ENCODE results near the gene PRICKLE4.

Gene PRICKLE4, protein sequence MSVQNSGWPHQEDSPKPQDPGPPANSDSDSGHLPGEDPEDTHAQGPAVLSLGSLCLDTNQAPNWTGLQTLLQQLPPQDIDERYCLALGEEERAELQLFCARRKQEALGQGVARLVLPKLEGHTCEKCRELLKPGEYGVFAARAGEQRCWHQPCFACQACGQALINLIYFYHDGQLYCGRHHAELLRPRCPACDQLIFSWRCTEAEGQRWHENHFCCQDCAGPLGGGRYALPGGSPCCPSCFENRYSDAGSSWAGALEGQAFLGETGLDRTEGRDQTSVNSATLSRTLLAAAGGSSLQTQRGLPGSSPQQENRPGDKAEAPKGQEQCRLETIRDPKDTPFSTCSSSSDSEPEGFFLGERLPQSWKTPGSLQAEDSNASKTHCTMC

DNA sequence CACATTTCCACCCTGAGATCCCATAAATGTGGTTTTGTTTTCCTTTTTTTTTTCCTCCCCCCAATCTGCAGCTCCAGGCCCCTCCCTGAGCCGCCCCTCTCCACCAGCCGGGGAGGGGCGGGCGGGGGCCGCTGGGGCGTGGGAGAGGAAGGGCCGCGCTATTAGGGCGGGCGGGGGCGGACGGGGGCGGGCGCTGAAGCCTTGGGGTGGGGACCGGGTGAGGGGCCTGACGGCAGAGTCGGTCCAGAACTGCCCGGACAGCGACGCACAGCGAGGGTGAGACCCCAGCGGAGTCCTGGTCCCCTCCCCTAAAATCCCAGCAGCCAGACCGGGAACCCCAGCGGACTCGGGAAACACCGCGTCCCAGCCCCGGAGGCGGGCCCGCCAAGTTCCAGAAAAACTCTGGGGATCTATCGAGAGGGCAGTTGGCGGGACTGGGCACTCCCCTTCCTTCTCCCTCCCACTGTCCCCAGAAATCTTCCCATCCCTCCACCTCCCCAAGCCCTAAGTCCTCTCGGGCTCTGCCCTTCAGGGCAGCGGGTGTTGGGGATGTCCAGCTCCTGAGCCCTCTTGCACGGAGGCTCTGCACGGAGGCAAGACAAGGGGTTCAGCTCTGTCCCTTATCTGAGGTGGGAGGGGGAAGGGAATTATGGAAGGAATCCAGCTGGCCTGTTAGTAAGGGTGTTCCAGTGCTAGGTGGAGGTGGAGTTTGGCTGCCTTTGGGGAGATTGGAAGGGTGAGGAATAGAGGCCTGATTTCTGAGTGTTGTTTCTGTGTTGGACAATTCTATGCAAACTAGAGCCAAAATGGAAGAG is at the start of gene PRICKLE4:
Gene PRICKLE4, plus strand, starts transcription at position 232 of the 815 bp plus-strand sequence. CDS start 2,692 bp downstream, outside the sequence.
- DNase-seq (ENCODE audit: insufficient read length, low spot score) (no peak), FAIRE-seq (no peak)

DNA sequence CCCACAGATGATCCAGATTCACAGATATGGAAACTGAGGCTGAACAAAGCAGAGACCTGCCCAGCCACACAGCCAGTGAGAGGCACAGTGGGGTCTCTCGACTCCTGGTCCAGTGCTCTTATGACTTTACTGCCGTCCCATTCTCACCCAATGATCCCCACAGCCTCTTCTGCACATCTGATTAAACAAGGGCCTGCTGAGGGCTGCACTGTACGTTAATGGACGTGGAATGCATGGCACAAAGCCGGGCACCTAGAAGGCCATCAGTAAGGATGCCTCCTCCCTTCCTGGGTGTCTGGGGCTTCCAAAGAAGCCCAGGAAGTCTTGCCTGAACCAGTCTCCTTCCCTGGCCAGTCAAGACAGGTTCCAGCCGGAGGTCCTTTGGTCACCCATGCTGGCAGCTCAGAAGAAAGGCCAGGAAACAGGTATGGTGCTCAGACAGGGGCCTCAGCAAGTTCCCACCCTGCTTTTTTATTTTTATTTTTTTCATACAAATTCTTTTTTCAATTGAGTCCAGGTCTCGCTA is 49.0 kb upstream of the PRICKLE4 start:
- DNase-seq (ENCODE audit: insufficient read length, low spot score): no peak
- no peak for FAIRE-seq

DNA sequence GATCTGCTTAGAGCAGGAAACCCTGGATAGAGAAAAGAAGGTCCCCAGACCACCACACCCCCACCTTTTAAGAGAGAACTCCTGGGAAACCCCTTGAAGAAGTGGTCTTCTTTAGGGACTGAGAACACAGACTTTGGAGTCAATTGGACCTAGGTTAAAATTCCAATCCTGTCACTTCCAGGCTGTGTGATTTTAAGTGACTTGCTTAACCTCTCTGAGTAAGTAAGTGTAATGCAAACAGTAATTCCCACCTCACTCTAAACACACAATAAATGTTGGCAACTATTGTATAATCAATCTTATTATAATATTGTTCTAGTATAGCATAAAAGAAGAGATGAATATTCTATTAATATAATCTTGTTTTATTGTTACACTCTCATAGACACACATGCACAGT is 48.4 kb upstream of the PRICKLE4 start:
- DNase-seq (ENCODE audit: insufficient read length, low spot score): no peak
- no peak for FAIRE-seq

DNA sequence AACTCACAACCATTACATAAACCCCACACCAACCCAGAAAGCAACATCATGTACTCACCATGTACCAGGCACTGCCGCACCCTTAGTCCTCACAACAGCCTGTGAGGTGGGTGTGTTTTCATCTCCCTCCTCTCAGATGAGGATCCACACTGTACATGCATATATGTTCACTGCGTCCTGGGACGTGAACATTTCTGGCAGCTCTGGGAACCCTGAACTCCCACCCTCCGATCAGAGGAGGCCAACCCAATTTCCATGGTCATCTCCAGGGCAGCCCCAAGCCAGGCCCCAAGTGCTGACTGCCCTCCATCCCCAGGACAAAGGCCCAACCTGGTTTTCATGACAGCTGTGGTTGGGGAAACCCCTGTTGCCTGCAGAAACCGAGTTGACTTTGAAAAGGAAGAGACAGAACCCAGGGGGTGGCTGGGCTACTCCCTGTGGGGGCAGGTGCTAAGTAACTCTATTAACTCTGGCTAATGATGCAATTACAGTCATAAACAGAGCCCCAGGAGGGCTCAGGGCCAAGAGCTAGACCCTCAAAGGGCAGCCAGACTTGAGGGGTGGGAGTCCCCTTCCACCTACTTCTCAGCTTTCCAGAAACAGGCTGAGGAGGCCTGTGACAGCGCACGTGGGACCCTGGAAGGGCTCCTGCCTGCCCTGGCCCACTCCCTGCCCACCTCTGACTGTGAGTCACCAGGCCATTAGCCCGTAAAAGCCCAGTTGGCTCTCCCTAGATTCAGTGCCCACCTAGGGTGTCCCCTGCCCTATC is 47.8 kb upstream of the PRICKLE4 start:
- FAIRE-seq (no peak), DNase-seq (ENCODE audit: insufficient read length, low spot score) (no peak)

DNA sequence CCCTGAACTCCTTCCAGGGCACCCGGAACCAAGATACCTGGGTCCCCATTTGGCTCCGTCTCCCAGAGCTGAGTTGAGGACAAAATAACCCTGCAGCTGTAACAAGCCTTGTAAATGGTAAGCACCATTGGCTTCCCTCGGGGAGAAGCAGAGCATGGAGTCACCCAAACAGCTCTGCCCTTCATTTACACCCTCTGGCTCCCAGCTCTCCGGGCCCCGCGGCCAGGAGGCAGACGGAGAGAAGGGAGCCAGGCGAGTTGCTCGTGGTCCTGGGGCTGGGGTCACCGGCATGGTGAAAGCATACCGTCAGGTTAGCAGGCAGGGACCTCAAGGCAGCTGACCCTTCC is 47.2 kb upstream of the PRICKLE4 start:
- DNase-seq (ENCODE audit: insufficient read length, low spot score) (no peak), FAIRE-seq (peak; percentile 20)

DNA sequence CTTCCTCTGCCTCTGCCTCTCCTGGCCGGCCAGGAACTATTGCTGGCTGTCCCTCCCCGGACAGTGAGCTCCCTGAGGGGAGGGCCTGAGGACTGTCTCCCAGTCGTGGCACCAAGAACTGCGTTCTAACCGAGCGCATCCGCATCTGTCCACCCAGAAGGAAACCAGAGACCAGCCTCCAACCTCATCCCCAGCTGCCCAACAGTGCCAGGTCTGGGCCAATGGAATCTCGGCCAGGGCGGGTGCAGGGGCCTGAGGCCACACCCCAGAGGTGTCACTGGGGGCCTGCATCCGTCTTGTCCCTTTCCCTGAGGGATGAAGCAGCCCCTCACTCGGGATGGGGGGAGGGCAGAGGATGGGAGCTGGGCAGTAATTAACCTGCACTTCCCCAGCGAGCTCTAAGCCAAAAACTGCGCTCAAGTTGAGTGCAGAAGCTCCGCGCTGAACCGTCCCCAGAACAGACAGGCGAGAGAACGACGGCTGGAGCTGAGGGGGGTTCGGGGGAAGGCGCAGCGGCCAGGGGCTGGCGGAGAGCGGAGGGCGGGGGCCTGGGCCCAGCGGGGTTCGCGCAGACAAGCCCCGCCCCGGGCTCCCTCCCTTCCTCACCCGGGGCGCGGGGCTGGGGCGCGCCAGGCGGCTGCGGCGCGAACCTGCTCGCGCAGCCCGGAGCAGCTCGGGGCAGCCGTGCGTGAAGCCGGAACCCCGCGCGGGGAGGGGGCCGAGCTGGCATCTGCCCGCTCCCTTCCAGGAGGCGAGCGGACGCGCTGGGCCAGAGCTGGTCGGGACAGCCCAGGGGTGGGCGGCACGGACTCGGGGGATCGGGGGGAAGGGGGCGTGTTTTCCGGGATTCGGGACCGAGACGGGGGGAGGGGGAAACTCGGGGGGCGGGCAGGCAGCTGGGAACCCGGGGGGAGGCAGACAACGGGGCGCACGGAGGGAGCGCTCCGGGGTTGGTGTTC is 46.6 kb upstream of the PRICKLE4 start:
- FAIRE-seq (peak; percentile 36), DNase-seq (ENCODE audit: insufficient read length, low spot score) (peak; percentile 89)

DNA sequence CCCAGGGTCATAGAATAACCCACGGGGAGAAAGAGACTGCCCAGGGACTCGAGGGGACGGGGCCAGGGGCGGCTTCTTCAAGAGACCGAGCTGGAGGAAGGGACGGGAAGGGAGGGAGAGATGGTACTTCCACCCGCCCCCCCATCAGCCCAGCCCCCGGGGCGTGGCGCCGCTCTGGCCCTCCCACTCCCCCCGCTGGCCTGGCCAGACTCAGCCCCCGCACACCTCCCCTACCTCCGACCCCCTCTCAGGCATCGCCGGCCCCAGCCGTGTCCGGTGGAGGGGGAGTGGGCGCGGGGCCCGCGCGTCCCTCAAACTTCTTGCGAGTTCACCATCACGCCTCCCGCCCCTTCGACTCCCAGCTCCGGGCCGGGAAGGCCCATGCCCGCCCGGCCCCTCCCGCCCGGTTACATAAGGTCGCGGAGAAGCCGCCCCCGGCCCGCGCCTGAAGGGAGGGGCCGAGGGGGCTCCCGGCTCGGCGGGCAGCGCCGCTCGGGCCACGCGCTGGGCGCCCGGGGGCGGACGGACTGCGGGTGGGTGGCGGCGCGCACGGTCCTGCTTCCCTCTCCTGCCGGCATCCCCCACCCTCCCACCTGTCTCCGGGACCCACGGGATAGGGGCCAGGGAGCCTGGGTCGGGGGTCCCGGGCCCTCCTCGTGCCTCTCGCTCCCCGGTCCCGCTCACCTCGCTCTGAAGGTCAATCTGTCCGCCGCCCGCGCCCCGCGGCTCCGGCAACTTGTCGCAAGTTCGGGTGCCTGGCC is 45.7 kb upstream of the PRICKLE4 start:
- FAIRE-seq (peak; percentile 42), DNase-seq (ENCODE audit: insufficient read length, low spot score) (peak; percentile 76)

DNA sequence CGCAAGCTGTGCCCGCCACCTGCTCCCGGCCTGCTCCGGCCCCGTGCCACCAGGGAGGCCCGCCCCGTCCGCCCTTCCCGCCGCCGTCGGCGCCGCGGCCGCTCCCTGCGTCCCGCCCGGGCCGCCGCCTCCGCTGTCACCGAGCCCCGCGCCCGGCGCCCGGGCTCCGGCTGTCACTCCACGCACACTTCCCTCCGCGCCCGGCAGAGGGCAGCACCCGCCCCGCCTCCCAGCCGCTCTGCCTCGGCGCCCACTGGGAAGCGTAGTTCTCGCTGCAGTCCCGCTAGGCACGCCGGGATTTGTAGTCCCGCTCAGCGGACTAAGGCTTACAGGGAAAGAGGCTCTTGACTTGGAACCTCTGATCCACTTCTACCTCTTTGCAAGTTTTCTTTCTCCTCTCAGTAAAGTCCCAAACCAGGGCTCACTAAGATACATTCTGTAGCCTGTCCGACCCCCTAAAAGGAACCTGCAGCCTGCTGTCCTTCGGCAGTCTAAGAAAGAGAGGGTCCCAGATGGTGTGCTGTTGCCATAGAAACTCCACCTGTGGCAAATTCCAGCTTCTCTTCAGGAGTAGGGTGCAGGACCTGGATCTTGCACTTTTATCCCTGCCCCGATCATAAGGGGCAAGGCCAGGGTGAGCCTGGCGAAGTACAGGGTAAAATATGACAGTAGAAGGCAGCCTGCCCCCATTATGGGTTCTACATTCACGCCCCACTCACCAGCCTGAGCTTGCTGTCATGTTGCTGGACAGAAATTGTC is 45.0 kb upstream of the PRICKLE4 start, which contains the start of gene TFEB:
Gene TFEB, minus strand, starts transcription at position 182 of the 759 bp plus-strand sequence. CDS start 44,395 bp downstream, outside the sequence.
- FAIRE-seq (no peak), DNase-seq (ENCODE audit: insufficient read length, low spot score) (peak; percentile 96)

DNA sequence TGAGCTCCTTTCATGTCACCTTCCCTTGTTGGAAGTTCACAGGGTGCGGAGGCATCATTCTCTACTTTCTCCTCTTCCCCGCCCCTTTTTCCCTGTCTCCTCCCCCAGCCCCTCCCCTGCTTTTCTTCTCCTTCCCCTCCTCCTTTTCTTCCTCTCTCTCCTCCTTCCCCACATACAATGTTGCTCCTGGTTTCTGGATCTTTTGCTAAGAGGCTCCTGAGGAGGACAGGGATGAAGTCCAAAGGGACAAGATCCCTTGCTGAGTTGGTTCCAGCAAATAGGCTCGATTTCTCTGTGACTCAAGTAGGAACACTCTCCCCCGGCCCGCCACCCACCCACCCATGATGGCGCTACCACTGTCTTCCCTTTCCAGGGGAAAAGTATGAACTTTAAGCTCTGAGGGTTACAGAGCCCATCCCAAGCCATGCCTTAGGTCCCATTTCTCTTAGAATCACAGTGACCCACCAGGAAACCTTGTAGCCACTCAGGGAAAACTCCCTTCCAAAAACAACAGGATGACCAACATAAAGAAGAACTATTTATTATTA is 44.3 kb upstream of the PRICKLE4 start:
- DNase-seq (ENCODE audit: insufficient read length, low spot score): no peak
- no peak for FAIRE-seq

DNA sequence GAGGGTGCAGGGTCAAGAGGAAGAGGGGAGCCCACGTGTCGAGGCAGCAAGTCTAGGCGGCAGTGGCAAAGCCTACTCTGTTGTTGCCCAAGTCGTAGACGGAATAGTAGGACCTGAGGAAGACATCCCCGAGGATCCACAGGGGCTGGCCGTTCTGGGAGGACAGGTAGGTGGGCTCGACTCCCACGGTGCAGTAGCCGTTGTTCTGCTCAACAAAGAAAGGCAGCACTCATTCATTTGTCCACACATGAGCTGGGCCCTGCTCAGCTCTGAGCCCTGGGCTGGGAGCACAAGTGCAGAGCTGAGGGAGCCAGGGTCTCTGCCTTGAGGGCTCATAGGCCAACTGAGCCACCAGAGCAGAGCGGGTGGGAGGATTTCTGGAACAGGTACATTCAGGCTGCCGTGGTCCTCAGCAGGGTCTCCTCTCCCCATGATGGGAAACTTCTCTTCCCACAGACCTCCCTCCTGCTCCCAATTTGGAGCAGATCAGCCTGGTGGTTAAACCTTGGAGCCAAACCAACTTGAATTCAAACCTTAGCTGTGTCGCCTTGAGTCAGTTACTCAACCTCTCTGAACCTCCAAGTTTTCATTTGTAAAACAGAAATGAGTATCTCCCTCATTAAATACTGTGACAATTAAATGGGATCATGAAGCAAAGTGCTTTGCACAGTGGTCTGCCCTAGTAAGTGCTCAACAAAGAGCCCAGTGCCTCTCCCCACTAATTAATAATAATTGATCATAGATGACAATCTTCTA is 43.6 kb upstream of the PRICKLE4 start:
- FAIRE-seq (no peak), DNase-seq (ENCODE audit: insufficient read length, low spot score) (no peak)

DNA sequence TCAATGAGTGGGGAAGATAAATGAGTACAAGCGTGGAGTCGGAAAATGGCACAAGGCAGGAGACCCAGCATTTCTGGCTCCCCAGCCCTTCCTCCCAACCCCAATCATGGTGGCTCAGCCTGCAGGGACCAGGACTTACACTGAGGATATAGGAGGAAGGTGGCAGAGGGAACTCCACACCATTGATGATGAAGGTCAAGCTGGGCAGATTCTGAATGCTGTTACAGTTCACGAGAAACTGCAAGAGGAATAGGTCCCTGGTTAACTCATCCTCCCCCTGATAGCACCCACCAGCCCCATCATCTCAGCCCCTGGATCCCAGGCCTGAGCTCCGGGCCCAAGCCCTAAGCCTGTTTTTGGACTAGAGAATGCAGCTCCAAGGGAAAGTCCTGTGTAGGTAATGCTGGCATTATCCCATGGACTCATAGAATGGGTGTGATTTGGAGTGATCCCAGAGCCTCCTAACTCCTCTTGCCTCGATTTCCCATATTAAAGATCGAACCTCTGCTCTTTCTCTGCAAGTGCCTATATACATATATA is 42.9 kb upstream of the PRICKLE4 start:
- no peak for FAIRE-seq
- DNase-seq (ENCODE audit: insufficient read length, low spot score): no peak

DNA sequence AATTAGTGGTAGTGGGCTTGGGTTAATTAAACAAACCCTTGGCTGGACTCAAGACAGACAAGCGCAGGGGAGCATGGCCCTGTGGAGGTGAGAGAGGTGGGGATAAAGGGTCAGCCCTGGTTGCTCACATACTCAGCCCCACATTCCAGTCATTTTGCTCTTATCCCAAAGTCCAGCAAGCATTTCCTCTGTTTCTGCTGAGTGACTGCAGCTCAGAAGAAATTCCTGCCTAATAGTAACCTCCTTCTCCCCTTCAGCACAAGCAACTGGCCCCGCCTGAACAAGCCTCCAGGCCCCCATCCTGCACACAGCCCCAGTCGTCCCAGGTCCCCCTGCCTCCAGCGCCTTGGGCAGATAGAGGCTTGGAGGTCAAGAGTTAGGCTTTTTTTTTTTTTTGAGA is 41.5 kb upstream of the PRICKLE4 start:
- DNase-seq (ENCODE audit: insufficient read length, low spot score) (no peak), FAIRE-seq (no peak)

DNA sequence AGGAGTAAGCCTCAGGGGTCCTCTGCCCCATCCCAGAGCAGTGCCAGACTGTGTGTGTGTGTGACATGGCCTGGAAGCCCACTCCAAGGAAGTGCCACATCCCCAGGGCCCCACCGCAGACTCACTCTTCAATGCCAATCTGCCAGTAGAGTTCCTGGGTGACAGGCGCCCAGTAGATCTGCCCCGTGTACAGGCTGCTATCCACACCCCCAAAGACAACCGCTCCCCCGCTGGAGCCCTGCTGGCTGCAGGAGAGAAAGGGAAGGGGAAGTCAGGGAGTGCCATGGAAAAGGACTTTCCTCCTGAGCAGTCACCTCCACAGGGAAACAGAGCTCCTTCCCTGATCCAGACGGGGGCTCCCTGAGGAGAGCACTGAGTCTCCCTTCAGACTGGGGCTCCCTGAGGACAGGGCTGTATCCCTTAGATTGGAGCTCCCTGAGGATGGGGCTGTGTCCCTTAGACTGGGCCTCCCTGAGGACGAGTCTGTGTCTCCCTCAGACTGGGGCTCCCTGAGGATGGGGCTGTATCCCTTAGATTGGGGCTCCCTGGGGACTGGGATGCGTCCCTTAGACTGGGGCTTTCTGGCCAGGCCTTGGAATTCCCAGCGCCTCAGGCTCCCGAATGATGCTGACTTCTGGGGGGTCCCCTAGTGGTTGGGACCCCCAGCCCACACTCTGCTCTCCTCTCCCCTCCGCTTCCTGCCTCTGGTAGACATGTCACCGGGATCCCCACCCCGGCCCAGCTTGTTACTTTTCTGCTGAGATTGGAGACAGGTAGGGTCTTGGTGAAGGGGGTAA is 40.0 kb upstream of the PRICKLE4 start:
- FAIRE-seq: no peak
- DNase-seq (ENCODE audit: insufficient read length, low spot score): no peak

DNA sequence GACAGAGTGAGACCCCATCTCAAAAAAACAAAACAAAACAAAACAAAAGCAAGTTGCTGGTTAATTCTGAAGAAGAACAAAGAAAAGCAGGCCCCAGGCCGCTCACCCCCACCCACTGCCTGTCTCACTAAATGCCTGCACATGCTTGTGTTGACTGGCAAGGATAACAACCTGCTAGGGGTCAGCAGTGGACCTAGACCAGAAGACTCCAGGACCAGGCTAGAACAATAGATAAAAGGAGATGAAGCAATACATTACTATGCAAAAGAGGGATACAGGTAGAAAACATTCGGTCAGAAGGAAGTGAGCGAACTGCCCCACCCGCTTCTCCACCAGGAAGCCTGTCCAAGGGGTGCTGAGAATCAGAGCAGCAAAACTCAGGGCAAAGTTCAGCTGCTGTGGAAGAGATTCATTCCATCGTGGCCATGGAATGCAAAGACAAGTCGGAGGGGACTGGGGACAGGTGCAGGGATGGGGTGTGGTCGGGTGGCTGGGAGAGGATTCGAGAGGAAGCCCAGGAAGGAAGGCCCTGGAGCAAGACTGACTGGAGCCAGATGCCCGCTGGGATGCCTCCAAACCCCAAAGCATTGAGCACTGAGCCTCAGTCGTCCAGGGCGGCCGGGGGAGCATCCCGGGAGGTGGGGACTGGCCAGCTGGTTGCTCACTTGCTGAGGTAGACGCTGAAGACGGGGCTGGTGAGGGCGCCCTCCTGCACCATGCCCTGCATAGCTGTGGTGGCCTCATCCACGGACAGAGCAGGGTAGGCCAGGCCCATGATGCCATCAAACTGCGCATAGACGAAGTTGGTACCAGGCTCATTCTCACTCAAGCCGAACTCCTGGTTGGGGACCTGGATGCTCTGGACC is 38.7 kb upstream of the PRICKLE4 start:
- FAIRE-seq (no peak), DNase-seq (ENCODE audit: insufficient read length, low spot score) (no peak)

Measured in HTR-8/SVneo (cell line).